Stimulated activated CD4-positive, alpha-beta T cell treated with anti-CD3 and anti-CD28 coated beads, Interleukin-12 subunit alpha, Interleukin-12 subunit beta, amount 100 ng/mL, for 4 hours (primary cell): ENCODE measurements around the gene ARPP21.

Experiments
- DNase-seq: peaks from one replicate; pipeline ENCODE4 v3.0.0-alpha.2; 2020

Gene ARPP21

DNA sequence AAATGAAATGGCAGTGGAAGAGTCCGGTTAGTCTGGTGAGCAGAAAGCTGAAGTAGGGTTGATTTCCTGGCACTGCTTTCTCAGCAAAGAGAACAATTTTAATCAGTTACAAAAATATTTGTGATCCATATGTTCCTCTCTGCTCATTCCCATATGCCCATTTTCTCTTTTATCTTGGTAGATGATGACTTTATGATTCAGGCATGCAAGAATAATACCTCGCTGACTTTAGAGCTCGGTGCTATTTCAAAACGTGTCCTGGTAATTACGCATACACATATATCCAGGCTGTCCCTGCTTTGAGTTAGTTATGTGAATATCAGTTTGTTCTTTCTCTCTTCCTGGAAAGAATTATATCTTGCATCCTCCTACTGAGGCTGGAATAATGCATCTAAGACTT is 38.5 kb downstream of the ARPP21 start:
- no peak for DNase-seq

- DNase-seq: no peak
Observed at GRCh38 chr3:35678643-35679161, 39.4 kb downstream of the ARPP21 start.

- DNase-seq: no peak
Observed at GRCh38 chr3:35679409-35680080, 40.2 kb downstream of the ARPP21 start.

- no peak for DNase-seq
Observed at GRCh38 chr3:35680866-35681650, 41.7 kb downstream of the ARPP21 start.

DNA sequence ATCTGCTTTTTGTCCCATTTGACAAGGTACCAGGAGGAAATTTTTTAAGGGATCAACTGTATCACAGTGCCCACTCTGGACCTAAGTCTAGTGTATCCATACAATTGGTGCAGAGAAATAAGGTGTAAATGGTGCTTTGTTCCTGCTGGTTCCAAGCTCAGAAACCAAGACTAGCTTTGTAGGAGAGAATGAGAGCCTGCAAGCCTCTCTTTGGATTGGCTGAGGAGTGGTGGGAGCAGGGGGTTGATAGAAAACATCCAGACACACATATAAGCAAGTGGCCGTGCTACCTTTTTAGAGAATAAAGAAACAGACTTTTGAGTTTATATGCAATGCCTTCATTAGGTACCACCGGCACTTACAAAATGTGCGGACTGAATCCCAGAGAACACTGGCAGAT is 45.8 kb downstream of the ARPP21 start:
- no peak for DNase-seq

GRCh38 chr3:35688826-35689225 is 49.5 kb downstream of the ARPP21 start:
- no peak for DNase-seq

- no peak for DNase-seq
Observed at GRCh38 chr3:35690271-35690670, 50.9 kb downstream of the ARPP21 start.

- no peak for DNase-seq
Observed at GRCh38 chr3:35705904-35706303, 66.6 kb downstream of the ARPP21 start.

DNA sequence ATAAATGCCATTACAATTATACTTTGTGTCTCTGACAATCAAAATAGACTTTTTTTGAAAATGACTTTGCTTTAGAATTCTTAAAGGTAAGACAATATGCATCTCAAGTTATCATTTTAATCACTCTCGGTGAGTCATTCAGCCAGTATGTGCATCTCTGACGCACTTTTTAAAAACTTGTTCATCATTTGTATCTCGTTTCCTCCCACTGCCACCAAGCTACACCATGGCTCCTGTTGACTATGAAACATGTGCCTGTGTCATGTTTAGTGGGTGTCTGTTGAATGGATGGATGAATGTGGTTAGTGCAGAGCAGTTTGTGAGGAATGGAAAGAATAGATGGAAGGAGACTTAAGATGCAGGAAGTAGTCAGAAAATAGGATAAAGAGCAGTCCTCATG is 68.6 kb downstream of the ARPP21 start:
- no peak for DNase-seq

- DNase-seq: no peak
Observed at GRCh38 chr3:35708394-35709271, 69.3 kb downstream of the ARPP21 start.

DNA sequence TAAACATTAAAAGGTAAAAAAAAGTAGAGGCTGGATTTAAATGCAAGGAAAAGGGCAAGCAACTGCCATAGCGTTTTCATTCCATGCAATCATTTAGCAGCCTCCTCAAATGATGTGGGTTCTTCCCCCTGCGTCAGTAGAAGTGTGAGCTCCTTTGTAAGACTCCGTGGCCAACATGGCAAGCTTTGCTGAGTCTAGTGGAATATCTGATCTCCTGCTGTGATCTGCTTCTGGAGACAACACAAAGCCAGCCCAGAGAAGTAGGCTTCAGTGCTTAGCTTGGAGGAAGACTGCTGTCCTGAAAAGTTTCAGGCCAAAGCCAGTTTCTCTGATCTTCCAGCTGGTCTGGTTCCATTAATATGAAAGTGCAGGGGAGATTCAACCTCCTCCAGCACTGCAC is 70.4 kb downstream of the ARPP21 start:
- no peak for DNase-seq

DNA sequence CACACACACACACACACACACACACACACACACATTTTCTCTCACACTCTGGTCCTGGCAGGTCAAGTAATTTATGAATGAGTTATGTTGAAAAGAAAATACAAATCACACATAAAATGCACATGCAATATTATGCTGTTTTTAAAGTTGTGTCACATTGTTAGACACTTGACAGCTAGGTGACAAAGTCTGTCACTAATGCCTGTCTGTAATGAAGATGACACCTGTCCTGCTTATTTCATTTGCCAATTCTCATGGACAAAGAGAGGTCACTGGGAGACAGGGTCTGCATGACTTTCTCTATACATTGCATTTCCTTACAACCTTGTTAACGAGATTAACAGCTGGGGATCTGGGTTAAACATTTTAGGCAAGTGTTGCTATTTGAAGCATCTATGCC is 71.2 kb downstream of the ARPP21 start:
- DNase-seq: no peak

DNA sequence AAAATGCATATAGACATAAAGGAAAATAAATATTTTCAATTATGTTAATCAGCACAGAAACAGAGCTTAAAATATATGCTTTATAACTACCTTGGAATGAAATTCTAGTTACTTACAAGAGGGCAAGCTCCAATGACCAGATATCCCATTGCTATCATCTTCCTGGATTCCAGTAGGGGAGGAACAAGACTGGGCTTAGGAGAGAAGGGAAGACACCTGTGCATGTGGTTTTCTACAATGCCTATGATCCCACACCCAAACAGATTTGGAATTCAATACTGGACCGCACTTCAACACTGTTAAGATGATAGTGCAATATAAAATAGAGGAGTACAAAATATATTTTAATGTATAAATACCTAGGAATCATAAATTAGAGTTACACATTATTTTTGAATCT is 79.6 kb downstream of the ARPP21 start:
- DNase-seq: no peak

DNA sequence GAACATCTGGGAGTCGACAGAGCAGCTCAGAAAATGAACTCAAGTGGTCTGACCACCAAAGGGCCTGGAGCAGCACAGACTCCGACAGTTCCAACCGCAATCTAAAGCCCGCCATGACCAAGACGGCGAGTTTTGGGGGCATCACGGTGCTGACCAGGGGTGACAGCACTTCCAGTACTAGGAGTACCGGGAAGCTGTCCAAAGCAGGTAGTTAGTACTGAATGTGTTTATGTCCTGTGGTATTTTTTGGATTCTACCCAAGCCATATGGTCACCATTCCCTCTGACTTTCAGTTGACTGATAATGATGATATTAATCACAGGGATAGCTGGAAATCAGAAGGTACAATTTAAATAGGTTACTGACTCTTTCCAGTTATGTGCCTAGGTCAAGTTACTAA is 82.3 kb downstream of the ARPP21 start:
- no peak for DNase-seq

DNA sequence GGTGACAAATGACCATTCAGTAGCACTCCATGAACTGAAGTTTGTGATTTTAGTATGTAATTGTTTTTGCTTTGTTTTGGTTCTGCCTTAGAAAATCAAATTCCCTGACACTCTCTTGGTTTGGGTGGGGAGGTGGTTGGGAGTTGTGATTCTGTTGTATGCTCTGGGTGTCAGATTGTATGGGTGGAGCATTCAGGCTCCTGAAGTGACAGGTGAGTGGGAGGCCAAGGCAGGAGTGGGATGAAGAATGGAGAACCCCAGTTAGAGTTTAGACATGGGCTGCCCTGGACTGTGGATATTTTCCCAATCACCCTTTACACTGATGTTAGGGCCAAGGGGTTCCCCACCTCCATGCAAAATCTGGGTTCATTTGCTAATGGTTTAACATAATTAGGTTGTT is 83.6 kb downstream of the ARPP21 start:
- DNase-seq: no peak

DNA sequence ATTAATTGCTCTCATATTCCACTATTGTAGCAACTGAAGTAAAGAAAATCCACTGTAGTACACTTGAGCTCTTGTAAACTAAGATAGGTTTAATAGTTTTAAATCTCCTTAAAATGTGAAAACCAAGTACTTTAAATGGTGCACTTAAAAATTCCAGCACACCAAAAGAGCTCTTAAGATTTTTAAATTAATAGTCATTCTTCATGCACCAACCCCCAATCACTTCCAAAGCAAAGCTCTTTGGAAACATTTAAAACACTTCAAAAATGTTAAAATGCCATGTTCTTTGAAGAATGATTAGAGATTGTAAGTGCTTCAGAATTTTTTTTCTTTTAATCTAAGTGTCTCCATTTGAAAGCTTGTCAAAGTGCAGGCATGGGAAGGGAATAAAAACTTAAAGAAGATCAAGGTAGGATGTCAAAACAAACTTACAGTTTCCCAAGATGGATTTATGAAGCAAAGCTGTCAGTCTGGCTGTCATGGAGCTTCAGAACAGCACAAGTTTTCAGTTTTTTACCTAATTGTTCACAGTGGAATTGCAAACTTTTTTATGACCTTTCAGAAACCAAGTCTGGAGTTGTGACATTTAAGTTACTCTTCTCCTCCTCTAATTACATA is 84.3 kb downstream of the ARPP21 start:
- no peak for DNase-seq

GRCh38 chr3:35724106-35724505 is 84.8 kb downstream of the ARPP21 start:
- no peak for DNase-seq

- no peak for DNase-seq
Observed at GRCh38 chr3:35727179-35727578, 87.9 kb downstream of the ARPP21 start.

- DNase-seq: no peak
Observed at GRCh38 chr3:35733341-35733740, 94.0 kb downstream of the ARPP21 start.

DNA sequence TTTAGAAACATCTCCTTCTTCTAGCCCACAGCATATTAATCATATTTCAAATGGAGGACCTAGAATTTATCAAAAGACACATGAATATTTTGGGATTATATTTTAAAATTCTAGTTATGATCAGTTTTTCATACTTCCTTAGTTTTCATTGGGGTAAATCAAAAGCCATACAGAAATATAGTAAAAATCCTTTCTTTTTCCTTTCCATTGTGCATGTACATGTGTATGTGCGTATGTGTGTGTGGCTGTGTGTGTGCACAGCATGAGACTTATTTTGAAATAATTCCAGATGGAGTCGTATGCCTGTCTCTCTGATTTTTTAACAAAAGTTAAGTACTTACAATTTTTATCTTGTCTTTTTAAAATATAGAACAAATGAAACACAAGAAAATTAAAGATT is 94.5 kb downstream of the ARPP21 start:
- no peak for DNase-seq

DNA sequence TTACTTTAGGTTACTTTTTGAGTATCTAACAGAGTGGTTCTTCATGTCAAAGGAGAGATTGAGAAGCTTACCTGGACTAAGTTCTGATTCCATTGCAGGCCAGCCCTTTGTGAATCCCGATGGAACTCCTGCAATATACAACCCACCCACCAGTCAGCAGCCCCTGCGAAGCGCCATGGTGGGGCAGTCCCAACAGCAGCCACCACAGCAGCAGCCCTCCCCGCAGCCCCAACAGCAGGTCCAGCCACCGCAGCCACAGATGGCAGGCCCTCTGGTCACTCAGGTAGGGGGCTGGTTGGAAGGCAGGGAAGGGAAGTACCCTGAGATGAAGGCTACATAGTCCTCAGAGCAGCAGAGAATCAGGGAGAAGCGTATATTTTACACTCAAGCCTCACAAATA is 97.8 kb downstream of the ARPP21 start:
- DNase-seq: no peak

DNA sequence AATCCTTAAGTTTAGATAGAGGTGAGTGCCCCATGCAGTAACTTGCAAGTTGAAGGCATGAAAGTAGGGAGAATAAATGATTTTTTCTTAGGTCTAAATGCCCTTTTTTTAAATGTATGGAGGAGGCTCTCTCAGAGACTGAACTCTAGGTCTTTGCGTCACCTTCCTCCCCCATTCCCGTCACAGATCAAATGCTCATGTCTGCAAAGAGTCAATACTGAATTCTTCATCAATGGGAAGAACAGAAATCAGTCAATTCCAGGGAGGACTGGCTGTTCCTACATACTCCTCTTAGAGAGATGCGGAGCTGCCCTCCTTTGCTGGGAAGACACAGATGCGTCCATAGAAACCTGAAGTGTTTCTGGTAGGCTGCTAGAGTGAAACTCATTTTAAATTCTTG is 98.2 kb downstream of the ARPP21 start:
- DNase-seq: no peak
